ENCODE results near the gene ATP10B.

- TF ChIP-seq ELF4 (IDR thresholded peaks at IDR 0.05) (no peak), FOXA1 (IDR thresholded peaks at IDR 0.05) (no peak), L3MBTL2 (conservative IDR thresholded peaks at IDR 0.05) (no peak), NFRKB (IDR thresholded peaks at IDR 0.05) (no peak), FOXM1 (IDR thresholded peaks at IDR 0.05; ENCODE audit: borderline replicate concordance) (no peak), BHLHE40 (IDR thresholded peaks at IDR 0.05; ENCODE audit: borderline replicate concordance) (no peak), SUZ12 (IDR thresholded peaks at IDR 0.05) (no peak), HDGF (IDR thresholded peaks at IDR 0.05; ENCODE audit: borderline replicate concordance) (no peak)
- TF ChIP-seq, protein P1, sequence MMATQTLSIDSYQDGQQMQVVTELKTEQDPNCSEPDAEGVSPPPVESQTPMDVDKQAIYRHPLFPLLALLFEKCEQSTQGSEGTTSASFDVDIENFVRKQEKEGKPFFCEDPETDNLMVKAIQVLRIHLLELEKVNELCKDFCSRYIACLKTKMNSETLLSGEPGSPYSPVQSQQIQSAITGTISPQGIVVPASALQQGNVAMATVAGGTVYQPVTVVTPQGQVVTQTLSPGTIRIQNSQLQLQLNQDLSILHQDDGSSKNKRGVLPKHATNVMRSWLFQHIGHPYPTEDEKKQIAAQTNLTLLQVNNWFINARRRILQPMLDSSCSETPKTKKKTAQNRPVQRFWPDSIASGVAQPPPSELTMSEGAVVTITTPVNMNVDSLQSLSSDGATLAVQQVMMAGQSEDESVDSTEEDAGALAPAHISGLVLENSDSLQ (IDR thresholded peaks at IDR 0.05) = no peak
Measured at GRCh38 chr5:160547872-160548271, 304.1 kb downstream of the ATP10B start.

All from HEK293T (cell line).